Tongue (tissue), 2 donors: ENCODE data around the gene STXBP5L. TPM values are rescaled to one million over a fixed set of nuclear protein-coding genes. Genes with fewer than 3 reads are reported as not detected.
A peak's percentile ranks its signal among the peaks of the same experiment; 100 is the strongest.
"Not testable (repeated sequence)": the region's sequence is repeated elsewhere in the genome, so short reads cannot be mapped to it uniquely, and the experiment has no call there.

Experiments used
- DNase-seq: peaks from one replicate; pipeline ENCODE4 v3.0.0-alpha.2; 2015
- total RNA-seq: library from RNA; depleted of rRNA; stranded (reverse); fragments of >200 nt; gene quantifications from one replicate; pipeline ENCODE4 v1.2.3, GENCODE V29; 2014

Gene STXBP5L
- not detected for total RNA-seq

DNA sequence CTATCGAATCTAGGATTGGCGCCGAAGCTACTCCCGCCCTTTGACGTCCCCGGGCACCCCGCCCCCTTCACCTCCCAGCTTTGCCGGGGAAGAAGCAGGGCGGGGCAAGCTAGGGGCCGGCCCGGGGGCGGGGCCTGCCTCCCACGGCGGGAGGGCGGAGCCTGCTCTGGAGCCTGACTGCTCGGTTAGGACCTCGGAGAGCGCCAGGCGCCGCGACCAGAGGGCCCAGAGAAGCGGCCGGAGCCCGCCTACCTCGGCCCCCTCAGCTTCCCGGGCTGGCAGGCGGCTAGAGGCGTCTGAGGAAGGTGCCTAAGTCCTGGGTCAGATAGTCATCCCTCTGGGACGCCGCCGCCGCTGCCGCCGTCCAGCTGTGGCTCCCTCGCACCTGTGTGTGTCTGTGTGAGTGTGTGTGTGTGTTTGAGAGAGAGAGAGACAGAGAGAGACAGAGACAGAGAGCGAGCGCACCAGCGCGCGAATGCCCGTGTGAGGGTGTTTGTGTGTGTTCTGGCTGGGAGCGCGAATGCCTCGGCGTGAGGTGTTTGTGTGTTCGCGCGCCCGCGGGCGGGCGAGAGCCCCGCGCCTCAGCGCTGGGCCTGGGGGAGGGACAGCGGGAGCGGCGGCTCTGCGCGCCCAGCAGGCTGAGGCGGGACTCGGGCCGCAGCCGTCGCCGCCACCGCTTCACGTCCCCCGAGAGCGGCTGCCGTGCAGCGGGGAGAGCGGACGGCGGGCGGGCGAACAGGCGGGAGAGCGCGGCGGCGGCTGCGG, at the start of gene STXBP5L:
TSS of gene STXBP5L (plus strand) at position 176 of the 765 bp plus-strand sequence. CDS start 1,374 bp downstream, outside the sequence.
- peak; percentile 81 for DNase-seq

GRCh38 chr3:120858521-120858920, 49.5 kb upstream of the STXBP5L start:
- no peak for DNase-seq

GRCh38 chr3:120864541-120864940, 43.5 kb upstream of the STXBP5L start:
- DNase-seq = no peak

DNA sequence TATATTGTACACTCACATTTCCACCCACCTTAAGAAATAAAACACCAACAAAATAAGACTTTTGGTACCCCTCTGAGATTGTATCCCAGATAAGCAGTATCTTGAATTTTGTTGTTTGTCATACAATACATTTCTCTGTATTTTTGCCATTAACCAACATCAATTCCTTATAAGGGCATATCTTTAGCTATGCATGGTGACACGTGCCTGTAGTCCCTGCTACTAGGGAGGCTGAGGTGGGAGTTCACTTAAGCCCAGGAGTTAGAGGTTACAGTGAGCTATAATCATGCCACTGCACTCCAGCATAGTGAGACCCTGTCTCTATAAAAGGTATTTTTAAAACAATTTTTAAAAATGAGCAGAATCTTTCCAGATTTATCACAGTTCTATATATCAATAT, 32.5 kb upstream of the STXBP5L start:
- no peak for DNase-seq

DNA sequence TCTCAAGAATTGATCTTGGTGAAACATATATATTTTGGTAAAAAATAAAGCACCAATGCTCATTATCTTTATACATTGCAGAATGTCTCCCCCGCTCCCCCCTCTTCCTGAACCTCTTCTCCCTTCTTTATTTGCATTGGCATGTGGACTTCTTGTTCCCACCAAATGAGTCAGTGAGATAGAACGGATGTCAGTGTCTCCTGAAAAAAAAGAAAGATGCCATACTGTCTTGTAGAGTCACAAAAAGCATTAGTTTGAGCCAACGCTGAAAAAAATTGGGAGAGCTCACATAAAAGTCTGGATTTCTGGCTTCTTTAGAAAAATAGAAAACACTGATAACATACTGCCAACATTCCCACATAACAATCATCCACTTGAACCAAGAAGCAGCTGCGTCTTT, 32.0 kb upstream of the STXBP5L start:
- DNase-seq = no peak

DNA sequence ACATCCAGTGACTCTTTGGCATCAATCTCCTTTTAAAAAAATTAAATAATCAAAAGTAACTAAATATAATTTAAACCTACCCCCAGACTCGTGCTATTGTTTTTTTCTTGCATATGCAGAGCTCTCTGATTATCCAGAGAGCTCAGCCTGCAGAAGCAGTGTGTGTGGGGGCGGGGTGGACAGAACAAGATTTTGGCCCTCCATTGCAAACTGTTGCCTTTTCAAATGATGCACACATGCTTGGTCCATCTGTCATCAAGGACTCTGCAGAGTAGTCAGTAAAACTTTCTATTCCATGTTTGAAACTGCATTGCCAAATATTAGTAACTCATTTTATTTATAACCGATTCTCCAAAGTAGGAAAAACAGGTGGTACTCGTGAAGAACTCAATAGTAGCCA, 28.6 kb upstream of the STXBP5L start:
- no peak for DNase-seq

- no peak for DNase-seq
Measured at GRCh38 chr3:120892921-120893320, 15.1 kb upstream of the STXBP5L start.

GRCh38 chr3:120894316-120895057, 13.5 kb upstream of the STXBP5L start:
- DNase-seq = no peak

DNA sequence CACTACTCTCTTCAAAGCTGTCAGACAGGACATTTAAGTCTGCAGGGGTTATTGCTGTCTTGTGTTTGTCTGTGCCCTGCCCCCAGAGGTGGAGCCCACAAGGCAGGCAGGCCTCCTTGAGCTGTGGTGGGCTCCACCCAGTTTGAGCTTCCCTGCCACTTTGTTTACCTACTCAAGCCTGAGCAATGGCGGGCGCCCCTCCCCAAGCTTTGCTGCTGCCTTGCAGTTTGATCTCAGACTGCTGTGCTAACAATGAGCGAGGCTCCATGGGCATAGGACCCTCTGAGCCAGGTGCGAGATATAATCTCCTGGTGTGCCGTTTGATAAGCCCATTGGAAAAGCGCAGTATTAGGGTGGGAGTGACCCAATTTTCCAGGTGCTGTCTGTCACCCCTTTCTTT, 6.3 kb upstream of the STXBP5L start:
- DNase-seq = not testable (repeated sequence)

GRCh38 chr3:120903221-120903620, 4.8 kb upstream of the STXBP5L start:
- no peak for DNase-seq

GRCh38 chr3:120907659-120908029, 361 bp upstream of the STXBP5L start:
- DNase-seq = no peak

DNA sequence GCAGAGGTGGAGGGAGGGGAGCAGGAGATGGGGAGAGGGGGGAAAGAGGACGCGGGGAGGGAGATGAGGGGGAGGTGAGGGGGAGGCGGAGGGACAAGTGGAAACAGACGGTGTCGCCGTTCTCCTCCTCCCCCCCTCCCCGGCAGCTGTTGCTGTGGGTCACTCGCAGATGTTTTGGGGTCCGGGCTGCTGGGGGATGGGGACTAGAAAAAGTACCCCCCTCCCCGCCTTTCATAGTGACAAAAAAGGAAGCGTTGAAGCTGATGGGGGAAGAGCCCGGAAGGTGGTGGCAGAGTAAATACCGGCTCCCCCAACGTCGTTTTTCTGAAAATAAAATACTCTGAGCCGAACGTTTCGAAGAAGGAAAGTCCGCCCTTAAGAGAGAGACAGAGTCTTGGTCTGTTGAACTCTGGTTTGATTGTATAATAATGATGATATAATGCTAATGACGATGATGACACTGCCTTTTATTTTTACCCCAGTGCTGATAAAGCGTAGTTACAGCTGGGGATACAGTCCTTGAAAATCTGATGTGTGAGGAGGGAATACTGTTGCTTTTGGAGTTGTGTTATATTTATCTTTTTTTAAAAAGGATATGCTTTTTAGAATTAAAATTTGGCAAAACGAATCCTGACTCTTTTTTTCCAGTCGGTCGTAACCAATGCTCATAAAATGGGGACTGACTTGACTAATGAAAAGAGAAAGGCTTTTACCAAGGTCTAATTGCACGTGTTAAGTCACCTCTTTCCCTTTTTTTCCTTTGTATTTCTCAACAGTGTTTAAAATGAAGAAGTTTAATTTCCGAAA, 993 bp downstream of the STXBP5L start:
- no peak for DNase-seq

GRCh38 chr3:120909602-120909878, 1.5 kb downstream of the STXBP5L start:
- DNase-seq = peak; percentile 1

- no peak for DNase-seq
Measured at GRCh38 chr3:120926146-120926545, 18.1 kb downstream of the STXBP5L start.

DNA sequence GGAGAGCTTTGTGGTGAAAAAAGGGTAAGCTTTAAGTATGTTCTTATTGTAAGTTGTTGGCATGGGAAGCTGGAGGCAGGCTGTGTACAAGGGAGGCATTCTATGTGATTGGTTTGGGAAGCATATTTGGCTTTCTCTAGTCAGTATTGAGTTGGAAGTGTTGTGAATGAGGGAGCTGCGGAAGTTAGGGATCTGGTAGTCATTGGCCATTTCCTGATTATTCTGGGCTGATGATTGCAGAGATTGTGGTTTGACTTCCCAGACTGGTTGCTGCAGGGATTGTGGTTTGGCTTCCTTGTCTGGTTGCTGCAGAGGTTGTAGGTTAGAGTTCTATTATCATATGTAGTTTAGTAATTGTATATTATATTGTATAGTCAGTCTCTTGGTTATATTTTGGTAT, 21.0 kb downstream of the STXBP5L start:
- DNase-seq = no peak

- no peak for DNase-seq
Measured at GRCh38 chr3:120931593-120931992, 23.6 kb downstream of the STXBP5L start.

GRCh38 chr3:120956143-120956542, 48.1 kb downstream of the STXBP5L start:
- DNase-seq = no peak

GRCh38 chr3:120982608-120983320, 74.8 kb downstream of the STXBP5L start:
- no peak for DNase-seq

GRCh38 chr3:120983321-120983665, 75.3 kb downstream of the STXBP5L start:
- no peak for DNase-seq

- DNase-seq = no peak
Measured at GRCh38 chr3:120983841-120984240, 75.8 kb downstream of the STXBP5L start.

- DNase-seq = no peak
Measured at GRCh38 chr3:120985242-120985641, 77.2 kb downstream of the STXBP5L start.

GRCh38 chr3:120988994-120989393, 81.0 kb downstream of the STXBP5L start:
- no peak for DNase-seq

GRCh38 chr3:121018917-121019321, 110.9 kb downstream of the STXBP5L start:
- peak; percentile 1 for DNase-seq
